OCI-LY1 (cell line): Measurements from ENCODE around the gene XPO1.

Experiments
- CTCF ChIP-seq: fragments of 200-600 bp; sonication (generic), shearing (Covaris generic); IDR thresholded peaks from 2 replicates; pipeline ENCODE4 v1.5.1; 2017; ENCODE audit warnings: mild to moderate bottlenecking, antibody characterized with exemption, low read length, moderate library complexity, mixed read lengths
- EZH2 ChIP-seq: fragments of 200-600 bp; sonication (generic), shearing (Covaris generic); IDR thresholded peaks from 2 replicates; pipeline ENCODE4 v1.8.0; 2017; ENCODE audit warnings: borderline replicate concordance, mixed run types, mild to moderate bottlenecking, antibody characterized with exemption, low read length, moderate library complexity, mixed read lengths

- peak; percentile 47 for TF ChIP-seq CTCF
- no peak for TF ChIP-seq EZH2
Measured at GRCh38 chr2:61543062-61543461, 4.9 kb upstream of the XPO1 start.
